ENCODE results near the gene NXPH1. TPM values are rescaled to one million over a fixed set of nuclear protein-coding genes. Genes with fewer than 3 reads are reported as not detected.
A peak's percentile ranks its signal among the peaks of the same experiment; 100 is the strongest.

NXPH1 gene
- total RNA-seq, 8 experiments from 2014 or later, result 0.15 to 3.5 (median 1.4) TPM; not detected in 1

DNA sequence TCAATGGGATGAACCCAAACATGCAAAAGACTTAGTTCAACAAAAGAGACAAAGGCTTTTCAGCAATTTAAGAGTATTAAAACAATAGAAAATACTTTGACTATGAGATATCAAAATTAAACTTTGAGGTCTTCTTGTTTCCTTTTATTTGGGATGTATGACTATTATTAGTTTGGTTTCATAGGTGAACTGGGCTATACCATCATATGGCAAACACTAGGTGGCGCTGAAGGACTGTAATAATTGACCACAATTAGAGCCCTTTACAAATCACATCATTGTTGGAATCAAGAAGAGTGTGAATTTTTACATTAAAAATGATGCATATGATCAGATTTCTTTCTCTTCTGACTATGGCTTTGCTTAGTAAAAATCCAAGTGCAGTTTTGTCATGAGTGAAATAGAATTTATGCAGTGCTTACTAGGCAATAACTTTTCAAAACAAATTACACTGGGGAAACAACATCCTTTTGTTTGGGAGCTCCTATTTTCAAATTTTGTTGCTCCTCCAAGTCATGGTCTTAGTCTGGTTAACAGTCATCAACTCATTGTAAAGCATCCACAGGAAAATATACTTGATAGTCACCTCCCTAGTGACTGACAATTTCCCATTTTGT lies 14.7 kb upstream of the NXPH1 start:
- 0 to 17% (median 0%) methylated on average over 1 of the region's 1 CpG for WGBS, 10 experiments
- Histone ChIP-seq H3K4me1 (replicated peaks in 1 of 2) (peaks cover 0 to 4% of the 10 kb centered on the region in 2 donors), H3K4me3 (no peak overlapping the region), H3K27ac (no peak overlapping the region)
- ATAC-seq (replicated peaks in 6 of 8), result peak; percentile 60 to 85 (median 77)
- in situ Hi-C loops (cut with MboI; ENCODE audit: low pct_unique_long_range_greater_than_20kb in 2 of 9, low sequenced_read_pairs in 9 of 9, unreplicated experiment in 9 of 9), result loop anchor here in 2 of 9 experiments (25.0 kb wide), 1 partner anchor 1994 kb away; no protein-coding TSS in a partner anchor

DNA sequence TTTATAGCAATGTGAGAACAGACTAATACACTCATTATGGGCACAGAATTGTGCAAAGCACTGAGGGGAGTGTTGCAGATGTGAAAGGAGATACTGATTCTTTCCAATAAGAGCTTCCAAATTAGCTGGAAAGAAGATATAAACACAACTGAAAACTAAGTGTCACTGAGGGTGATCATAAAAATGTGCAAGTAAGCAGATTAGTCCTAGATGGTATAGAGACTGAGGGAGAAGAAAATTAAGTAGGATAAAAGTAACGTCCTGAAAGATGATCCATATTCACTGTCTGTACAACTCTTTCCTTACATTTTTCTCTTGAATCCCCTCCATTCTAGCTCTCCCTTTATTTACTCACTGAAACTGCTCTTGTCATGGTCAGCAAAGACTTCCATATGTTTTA lies 11.2 kb upstream of the NXPH1 start:
- in situ Hi-C loops (cut with MboI; ENCODE audit: low pct_unique_long_range_greater_than_20kb in 2 of 9, low sequenced_read_pairs in 9 of 9, unreplicated experiment in 9 of 9), result loop anchor here in 2 of 9 experiments (25.0 kb wide), 1 partner anchor 1990 kb away; no protein-coding TSS in a partner anchor
- H3K4me1 ChIP-seq (replicated peaks in 1 of 2), result peaks cover 0 to 4% of the 10 kb centered on the region in 2 donors
- ATAC-seq (replicated peaks in 6 of 8), result no peak
- H3K27ac ChIP-seq, result no peak overlapping the region
- no peak overlapping the region for H3K4me3 ChIP-seq
- 0 to 100% (median 70%) methylated on average over 1 of the region's 1 CpG; no CpG with 5 or more reads in 1 of the 10 experiments for WGBS, 10 experiments

DNA sequence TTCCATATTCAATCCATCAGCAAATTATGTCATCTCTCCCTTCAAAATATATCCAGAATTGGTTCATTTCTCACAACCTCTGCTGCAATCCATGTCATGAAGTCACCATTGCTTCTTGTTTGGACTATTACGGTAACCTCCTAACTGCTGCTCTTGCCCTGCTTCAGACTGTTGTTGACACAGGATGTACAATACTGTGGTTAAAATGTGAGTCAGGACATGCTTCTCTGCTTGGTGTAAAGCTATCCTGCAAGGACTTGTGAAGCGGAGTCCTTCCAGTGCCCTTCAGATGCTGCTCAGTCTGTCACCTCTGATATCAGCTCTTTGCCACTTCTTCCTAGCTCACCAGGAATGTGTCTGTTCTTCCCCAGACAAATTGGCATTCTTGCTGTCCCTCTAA lies 10.4 kb upstream of the NXPH1 start:
- Histone ChIP-seq H3K27ac (no peak overlapping the region), H3K4me3 (no peak overlapping the region), H3K4me1 (replicated peaks in 1 of 2) (peaks cover 0 to 4% of the 10 kb centered on the region in 2 donors)
- ATAC-seq (replicated peaks in 6 of 8), result no peak
- 50 to 100% (median 72%) methylated on average over 1 to 2 of the region's 2 CpGs; no CpG with 5 or more reads in 3 of the 10 experiments for WGBS, 10 experiments
- in situ Hi-C loops (cut with MboI; ENCODE audit: low pct_unique_long_range_greater_than_20kb in 2 of 9, low sequenced_read_pairs in 9 of 9, unreplicated experiment in 9 of 9), result loop anchor here in 2 of 9 experiments (25.0 kb wide), 1 partner anchor 1989 kb away; no protein-coding TSS in a partner anchor

DNA sequence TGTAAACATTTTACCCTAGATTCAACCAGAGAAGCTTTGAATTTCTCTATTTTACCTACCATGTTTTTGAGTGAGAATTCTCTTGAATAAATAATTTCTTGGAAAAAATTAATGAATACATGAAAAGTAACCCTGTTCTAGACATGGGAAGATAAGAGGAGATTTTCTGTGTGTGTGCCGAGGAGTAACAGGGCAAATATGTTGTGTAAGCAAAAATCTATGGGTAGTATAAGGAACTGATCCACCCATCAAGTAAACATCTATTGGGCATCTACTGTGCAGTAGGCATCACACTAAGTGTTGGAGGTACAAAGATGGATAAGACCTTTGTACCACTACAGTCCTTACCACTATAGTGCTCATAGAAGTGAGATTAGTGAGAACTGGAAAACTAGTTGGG lies 8.2 kb upstream of the NXPH1 start:
- Histone ChIP-seq H3K4me3 (no peak overlapping the region), H3K27ac (no peak overlapping the region), H3K4me1 (replicated peaks in 1 of 2) (no peaks in the 10 kb centered on the region)
- 0 to 100% (median 40%) methylated on average over 1 of the region's 1 CpG; no CpG with 5 or more reads in 7 of the 10 experiments for WGBS, 10 experiments
- in situ Hi-C loops (cut with MboI; ENCODE audit: low pct_unique_long_range_greater_than_20kb in 2 of 9, low sequenced_read_pairs in 9 of 9, unreplicated experiment in 9 of 9), result loop anchor here in 1 of 9 experiments (25.0 kb wide), 2 partner anchors 1687 to 1987 kb away; no protein-coding TSS in a partner anchor
- ATAC-seq (replicated peaks in 6 of 8), result no peak

DNA sequence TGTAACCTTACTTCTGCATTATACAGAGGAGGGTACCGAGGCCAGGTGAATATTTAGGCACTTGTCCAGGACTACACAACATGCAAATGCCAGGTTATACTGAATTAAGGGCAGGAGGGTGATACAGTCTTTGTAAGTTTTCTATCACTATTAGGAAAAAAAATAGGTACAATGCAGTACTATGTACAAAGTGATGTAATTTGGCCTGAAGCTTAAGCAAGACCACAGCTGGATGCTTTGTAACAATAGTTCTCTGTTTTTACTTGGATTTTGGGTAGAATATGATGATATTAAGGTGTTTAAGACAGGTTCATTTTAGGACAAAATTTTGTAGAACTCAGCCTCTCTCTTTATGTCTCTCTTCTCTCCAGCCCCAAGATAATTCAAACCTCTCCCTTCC lies 2.8 kb upstream of the NXPH1 start:
- peaks cover 5 to 12% of the 10 kb centered on the region in 2 donors for H3K4me1 ChIP-seq (replicated peaks in 1 of 2)
- WGBS, 10 experiments, result 0 to 100% (median 43%) methylated on average over 1 of the region's 1 CpG; no CpG with 5 or more reads in 3 of the 10 experiments
- H3K4me3 ChIP-seq, result no peak overlapping the region
- in situ Hi-C loops (cut with MboI; ENCODE audit: low pct_unique_long_range_greater_than_20kb in 2 of 9, low sequenced_read_pairs in 9 of 9, unreplicated experiment in 9 of 9), result loop anchor here in 1 of 9 experiments (25.0 kb wide), 2 partner anchors 1682 to 1982 kb away; no protein-coding TSS in a partner anchor
- no peak overlapping the region for H3K27ac ChIP-seq
- ATAC-seq (replicated peaks in 6 of 8), result no peak

DNA sequence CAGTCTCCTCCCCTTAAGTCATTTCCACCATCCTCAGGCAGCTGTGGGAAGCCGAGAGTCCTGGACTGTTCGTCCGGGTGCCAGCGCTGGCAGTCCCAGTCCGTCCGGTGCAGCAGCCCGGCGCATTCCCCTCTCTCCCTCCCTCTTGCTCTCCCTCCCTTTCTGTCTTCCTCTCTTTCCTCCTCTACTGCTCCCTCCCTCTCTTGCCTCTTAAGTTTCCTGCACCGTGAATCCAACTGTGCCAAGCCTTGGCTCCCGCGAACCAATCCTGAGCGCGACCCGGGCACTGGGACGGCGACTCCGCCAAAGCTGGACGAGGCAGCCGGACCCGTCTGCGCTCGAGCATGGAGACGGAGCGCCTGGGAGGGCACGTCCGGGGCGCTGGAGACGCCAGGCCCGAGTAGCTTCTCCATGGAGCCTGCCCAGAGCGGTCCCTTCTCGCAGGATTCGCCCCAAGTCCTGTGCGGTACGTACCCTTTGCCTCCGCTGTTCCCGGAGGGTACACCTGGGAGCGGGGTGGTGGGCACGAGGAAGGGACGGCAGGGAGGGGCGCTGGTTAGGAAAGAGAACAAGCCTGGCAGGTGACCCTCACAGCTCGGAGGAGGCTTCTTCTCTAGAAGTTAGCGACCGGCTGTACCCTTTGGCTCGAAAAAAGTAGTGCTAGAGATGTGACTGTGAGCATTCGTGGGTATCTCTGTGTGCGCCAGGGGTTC lies 1.0 kb downstream of the NXPH1 start:
- H3K4me1 ChIP-seq (replicated peaks in 1 of 2), result peaks cover 5 to 12% of the 10 kb centered on the region in 2 donors
- in situ Hi-C loops (cut with MboI; ENCODE audit: low pct_unique_long_range_greater_than_20kb in 2 of 9, low sequenced_read_pairs in 9 of 9, unreplicated experiment in 9 of 9), result loop anchor here in 1 of 9 experiments (25.0 kb wide), 2 partner anchors 1678 to 1978 kb away; no protein-coding TSS in a partner anchor
- peak in 6 of 8 experiments; percentile 36 to 56 (median 46) for ATAC-seq (replicated peaks in 6 of 8)
- 0 to 6% (median 1%) methylated on average over 1 to 33 of the region's 46 CpGs; no CpG with 5 or more reads in 1 of the 10 experiments for WGBS, 10 experiments
- peak overlapping the region; percentile 20 to 47 (median 32) for H3K4me3 ChIP-seq
- no peak overlapping the region for H3K27ac ChIP-seq

DNA sequence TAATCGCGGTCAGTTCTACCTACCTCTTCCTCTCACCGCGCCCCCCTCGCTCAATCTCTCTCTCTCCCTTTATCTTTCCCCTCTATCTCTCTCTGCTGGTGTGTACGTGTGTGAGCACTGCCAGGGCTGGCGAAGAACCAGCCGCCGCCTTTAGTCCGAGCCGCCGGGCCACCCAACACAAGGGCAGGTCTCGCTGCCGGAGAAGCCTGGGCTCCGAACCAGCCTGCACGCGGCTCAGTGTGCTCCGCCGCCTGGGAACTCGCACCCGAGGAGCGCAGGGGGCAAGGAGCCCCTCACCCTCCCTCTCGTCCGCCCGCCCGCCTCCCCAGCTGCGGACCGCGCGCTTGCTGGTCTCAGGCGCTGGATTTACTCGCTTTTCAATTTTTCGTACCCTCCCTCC lies 1.7 kb downstream of the NXPH1 start:
- Histone ChIP-seq H3K4me1 (replicated peaks in 1 of 2) (peaks cover 5 to 12% of the 10 kb centered on the region in 2 donors), H3K27ac (no peak overlapping the region), H3K4me3 (peak overlapping the region; percentile 20 to 47 (median 32))
- 0 to 2% (median 0%) methylated on average over 2 to 25 of the region's 33 CpGs; no CpG with 5 or more reads in 6 of the 10 experiments for WGBS, 10 experiments
- in situ Hi-C loops (cut with MboI; ENCODE audit: low pct_unique_long_range_greater_than_20kb in 2 of 9, low sequenced_read_pairs in 9 of 9, unreplicated experiment in 9 of 9), result loop anchor here in 1 of 9 experiments (25.0 kb wide), 2 partner anchors 1677 to 1977 kb away; no protein-coding TSS in a partner anchor
- peak in 5 of 8 experiments; percentile 5 to 15 (median 10) for ATAC-seq (replicated peaks in 6 of 8)

DNA sequence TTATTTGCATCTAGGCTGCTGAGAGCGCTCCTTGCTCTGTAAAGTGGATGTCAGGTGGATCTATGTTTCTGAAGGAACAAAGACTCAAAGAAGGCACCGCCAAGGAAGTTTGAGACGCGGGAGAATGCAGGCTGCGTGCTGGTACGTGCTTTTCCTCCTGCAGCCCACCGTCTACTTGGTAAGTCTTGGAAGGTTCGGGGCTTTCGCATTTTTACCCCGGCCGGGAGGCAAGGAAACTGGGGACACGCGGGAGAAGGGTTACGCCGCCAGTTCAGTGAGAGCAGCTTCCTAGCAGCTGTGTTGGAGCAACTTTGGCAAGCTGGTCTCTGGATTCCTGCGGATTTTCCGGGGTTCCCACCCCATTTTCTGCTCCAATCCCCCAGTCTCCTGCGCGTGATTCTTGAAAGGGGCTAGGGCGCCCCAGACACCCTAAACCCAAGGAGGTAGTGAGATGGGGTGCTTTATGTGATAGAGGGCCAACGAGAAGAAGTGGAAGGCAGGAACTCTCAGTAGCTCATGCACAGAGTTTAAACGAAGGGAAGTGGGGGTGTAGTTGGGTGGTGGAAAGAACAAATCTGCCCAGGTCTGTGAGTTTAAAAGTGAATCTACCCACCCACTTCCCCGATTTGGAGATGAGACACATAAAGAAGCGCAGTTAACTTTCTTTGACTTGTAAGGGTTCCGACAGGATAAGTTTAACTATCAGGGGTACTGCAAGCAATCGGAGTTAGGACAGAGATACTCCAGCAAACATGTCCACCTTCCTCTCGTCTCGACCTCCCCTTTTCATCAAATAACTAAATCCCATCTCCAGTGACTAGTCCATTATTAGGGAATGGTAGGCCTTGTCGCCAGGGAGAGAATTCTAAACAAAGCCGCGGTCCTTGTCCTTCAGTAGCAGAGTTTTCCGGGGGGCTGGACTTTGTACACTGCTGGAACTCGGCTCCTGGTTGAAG lies 2.5 kb downstream of the NXPH1 start:
- peaks cover 7 to 12% of the 10 kb centered on the region in 2 donors for H3K4me1 ChIP-seq (replicated peaks in 1 of 2)
- 5 to 42% (median 15%) methylated on average over 3 to 22 of the region's 33 CpGs; no CpG with 5 or more reads in 2 of the 10 experiments for WGBS, 10 experiments
- in situ Hi-C loops (cut with MboI; ENCODE audit: low pct_unique_long_range_greater_than_20kb in 2 of 9, low sequenced_read_pairs in 9 of 9, unreplicated experiment in 9 of 9), result loop anchor here in 1 of 9 experiments (25.0 kb wide), 2 partner anchors 1676 to 1976 kb away; no protein-coding TSS in a partner anchor
- no peak overlapping the region for H3K27ac ChIP-seq
- peak overlapping the region; percentile 20 to 47 (median 32) for H3K4me3 ChIP-seq
- no peak for ATAC-seq (replicated peaks in 6 of 8)

DNA sequence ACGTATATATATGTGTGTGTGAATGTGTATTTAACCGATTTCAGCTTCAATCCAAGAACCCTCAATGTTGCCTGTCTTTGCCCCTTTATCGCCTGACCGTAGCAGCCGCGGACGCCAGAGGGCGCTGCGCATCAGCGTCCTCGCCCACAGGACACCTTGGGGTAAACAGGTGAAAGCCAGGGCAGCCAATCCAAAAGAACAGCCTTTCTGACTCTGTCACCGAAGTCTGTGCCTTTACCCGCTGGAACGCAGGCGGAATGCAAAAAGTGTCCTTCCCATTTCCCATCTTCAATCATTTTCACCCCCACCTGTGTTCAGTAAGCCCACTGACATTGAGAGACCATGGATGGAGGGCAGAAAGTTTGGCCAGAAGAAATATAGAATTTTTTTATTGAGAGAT lies 3.6 kb downstream of the NXPH1 start:
- in situ Hi-C loops (cut with MboI; ENCODE audit: low pct_unique_long_range_greater_than_20kb in 2 of 9, low sequenced_read_pairs in 9 of 9, unreplicated experiment in 9 of 9), result loop anchor here in 1 of 9 experiments (25.0 kb wide), 2 partner anchors 1675 to 1975 kb away; no protein-coding TSS in a partner anchor
- peak in 5 of 8 experiments; percentile 15 to 72 (median 29) for ATAC-seq (replicated peaks in 6 of 8)
- WGBS, 10 experiments, result 0 to 3% (median 0%) methylated on average over 3 to 9 of the region's 15 CpGs; no CpG with 5 or more reads in 5 of the 10 experiments
- Histone ChIP-seq H3K4me3 (peak overlapping the region in 2 of 5 donors; percentile 10 to 47), H3K27ac (no peak overlapping the region), H3K4me1 (replicated peaks in 1 of 2) (peaks cover 8 to 12% of the 10 kb centered on the region in 2 donors)

DNA sequence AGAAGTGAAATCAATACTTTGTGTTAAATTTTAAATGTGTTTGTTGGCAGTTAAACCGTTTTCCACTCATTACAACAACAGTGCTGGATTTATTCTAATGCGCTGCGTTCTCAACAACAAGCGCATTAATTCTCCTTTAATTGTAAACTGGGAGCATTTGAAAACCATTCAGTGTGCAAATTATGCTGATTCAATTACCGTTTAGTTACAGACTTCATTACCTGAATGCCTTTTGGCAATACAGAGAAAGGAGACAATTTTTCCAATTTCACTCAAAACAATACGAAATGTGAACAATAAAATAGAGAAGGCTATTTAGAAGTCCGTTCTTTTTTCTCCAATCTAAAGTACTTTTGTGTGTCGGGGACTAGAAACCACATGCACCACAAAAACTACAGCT lies 4.2 kb downstream of the NXPH1 start:
- 4 to 35% (median 13%) methylated on average over 3 to 8 of the region's 8 CpGs for WGBS, 10 experiments
- Histone ChIP-seq H3K27ac (no peak overlapping the region), H3K4me3 (no peak overlapping the region), H3K4me1 (replicated peaks in 1 of 2) (peaks cover 8 to 12% of the 10 kb centered on the region in 2 donors)
- in situ Hi-C loops (cut with MboI; ENCODE audit: low pct_unique_long_range_greater_than_20kb in 2 of 9, low sequenced_read_pairs in 9 of 9, unreplicated experiment in 9 of 9), result loop anchor here in 1 of 9 experiments (25.0 kb wide), 2 partner anchors 1675 to 1975 kb away; no protein-coding TSS in a partner anchor
- no peak for ATAC-seq (replicated peaks in 6 of 8)

DNA sequence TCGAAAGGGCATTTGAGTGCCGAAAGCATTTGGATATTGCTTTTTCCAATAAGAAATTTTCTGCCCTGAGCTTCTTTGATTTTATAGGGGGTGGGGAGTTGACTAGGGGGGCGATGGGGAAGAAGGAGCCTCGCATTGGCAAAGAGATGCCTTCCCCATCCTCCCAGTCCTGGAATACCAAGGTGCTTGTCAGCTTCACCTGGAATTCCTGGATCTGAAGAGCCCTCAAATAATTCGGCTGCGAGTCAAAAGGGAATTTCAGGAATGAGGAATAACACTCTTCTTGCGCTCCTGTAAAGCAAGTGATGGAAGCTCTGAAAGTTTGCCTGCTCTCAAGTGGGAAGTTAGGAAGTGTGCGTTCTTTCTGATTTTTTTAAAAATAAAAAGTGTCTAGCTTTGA lies 7.3 kb downstream of the NXPH1 start:
- in situ Hi-C loops (cut with MboI; ENCODE audit: low pct_unique_long_range_greater_than_20kb in 2 of 9, low sequenced_read_pairs in 9 of 9, unreplicated experiment in 9 of 9), result loop anchor here in 1 of 9 experiments (25.0 kb wide), 2 partner anchors 1672 to 1972 kb away; no protein-coding TSS in a partner anchor
- peaks cover 7% of the 10 kb centered on the region in 2 donors for H3K4me1 ChIP-seq (replicated peaks in 1 of 2)
- ATAC-seq (replicated peaks in 6 of 8), result no peak
- no peak overlapping the region for H3K27ac ChIP-seq
- WGBS, 10 experiments, result 3 to 60% (median 17%) methylated on average over 1 to 8 of the region's 8 CpGs; no CpG with 5 or more reads in 2 of the 10 experiments
- peak overlapping the region in 1 of 5 donors; percentile 31 for H3K4me3 ChIP-seq
